Measurements from ENCODE around the gene AGXT2. TPM values are rescaled to one million over a fixed set of nuclear protein-coding genes. Genes with fewer than 3 reads are reported as not detected.
"Not testable (repeated sequence)": the region's sequence is repeated elsewhere in the genome, so short reads cannot be mapped to it uniquely, and the experiment has no call there.

Gene AGXT2
- total RNA-seq, 1 experiment from 2014 or later: not detected

DNA sequence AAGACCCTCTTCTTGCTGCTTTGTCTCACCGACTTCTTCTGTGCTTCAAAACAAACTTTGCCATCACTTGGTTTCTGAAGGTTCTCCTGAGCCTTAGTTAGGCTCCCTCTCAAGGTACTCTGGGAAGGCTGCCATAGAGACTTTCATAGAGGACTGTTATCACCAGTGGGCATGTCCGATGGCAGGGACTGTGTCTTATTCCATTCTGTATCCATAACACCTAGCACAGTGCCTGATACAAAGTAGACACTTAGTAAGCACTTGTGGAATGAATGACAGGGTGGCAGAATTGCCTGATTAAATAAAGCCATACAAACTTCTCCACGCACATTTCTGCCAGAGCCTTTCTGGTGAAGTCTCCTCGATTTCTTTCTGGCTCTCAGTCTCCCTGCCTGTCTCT lies 32.7 kb downstream of the AGXT2 start:
- no peak for DNase-seq (ENCODE audit: low read depth)

DNA sequence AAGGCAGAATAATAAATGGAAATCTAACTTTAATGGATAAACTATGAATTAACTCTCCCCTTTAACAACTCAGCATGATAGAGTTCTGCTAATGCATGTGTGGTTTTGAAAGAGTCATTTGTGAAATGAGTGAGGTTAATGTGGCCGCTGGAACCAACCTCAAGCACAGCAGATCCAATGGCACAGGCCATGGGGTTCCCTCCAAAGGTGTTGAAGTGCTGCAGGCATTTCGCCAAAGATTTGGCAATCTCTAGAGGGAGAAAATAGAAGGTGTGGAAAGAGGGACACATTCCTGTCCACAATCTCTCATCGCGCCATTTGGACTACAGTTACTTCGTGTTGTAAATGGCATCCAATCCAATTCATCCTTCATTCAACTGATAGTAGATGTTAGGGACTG lies 35.0 kb downstream of the AGXT2 start:
- DNase-seq (ENCODE audit: low read depth): peak; percentile 26

DNA sequence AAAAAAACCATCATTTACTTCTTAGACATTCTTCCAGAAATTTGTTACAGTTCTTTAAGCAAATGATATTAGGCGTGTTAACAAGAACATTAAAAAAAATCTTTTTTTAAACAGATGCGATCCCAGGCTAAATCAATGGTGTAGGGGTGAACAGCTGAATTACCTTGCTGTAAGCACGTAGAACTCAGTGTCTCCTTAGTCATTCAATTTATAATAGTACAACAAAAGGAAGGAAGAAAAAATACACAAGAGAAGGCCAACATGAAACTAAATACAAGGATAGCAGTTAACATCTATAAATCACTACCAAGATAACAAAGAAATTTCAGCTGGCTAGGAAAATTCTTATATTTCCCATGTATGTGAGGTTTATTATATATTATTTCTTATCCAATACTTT lies 35.4 kb downstream of the AGXT2 start:
- no peak for DNase-seq (ENCODE audit: low read depth)

DNA sequence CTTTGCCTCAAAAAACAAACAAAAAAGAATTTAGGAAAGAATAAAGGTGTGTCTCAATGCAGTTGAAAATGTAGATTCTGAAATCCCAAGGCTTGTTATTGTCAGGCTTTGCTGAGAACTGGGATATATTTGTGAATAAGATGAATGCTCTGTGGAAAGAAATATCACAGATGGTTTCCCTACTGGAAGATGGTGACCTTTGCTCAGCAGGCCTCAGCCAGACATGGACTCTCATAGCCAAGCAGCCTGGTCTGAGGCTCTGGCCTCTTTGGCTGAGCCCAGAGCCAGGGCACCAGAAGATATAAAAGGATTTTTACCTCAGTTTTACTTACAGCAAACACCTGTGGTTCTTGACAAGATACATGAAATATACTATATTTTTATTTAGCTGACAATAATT lies 37.1 kb downstream of the AGXT2 start:
- no peak for DNase-seq (ENCODE audit: low read depth)

DNA sequence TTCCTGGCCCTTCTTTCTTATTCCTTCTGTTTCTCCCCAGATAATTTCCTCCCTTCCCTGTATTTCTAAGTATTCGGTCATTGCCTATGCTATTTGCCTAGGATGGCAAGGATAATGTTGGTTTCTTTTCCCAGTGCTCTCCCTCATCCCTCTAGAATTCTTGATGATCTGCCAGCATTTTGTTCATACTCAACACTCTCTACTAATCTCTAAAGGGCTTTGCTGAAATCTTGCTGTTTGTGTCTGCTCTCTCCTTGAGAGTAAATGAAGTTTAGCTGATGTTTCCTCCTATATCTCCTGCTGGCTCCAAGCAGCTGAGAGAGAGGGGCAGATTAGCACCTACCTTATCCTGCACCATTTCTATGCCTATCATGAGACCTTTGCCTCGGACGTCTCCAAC lies 38.1 kb downstream of the AGXT2 start:
- no peak for DNase-seq (ENCODE audit: low read depth)

DNA sequence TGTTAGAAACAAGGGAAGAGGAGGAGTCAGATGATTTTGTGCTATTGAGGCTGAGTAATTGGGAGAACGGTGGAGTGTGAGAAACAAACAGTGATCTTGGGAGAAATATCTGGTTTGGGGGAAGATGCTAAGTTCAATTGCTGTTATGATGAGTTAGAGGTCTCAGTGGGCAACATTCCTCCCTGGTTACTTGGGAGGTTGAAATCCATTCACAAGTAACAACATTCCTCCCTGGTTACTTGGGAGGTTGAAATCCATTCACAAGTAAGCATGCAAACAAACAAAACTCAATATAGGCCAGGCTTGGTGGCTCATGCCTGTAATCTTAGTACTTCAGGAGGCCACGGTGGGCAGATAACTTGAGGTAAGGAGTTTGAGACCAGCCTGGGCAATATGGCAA lies 38.7 kb downstream of the AGXT2 start:
- DNase-seq (ENCODE audit: low read depth): no peak

DNA sequence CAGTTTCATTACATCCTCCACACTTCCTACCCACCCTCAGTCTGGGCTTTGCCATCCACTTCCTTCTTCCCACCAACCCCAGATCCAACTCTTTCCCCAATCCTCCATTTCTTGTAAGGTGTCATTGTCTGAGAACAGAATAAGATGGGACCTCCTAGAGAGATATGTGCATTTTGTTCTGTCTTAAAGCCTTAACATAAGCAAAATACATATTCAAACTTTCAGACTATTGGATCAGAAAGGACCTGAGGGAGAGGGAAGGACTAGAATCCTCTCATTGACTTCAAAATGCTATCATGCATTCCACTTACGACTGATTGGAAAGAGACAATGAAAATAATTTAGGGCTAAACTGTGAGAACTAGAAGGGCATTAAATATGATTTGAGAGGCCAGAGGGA lies 43.0 kb downstream of the AGXT2 start:
- no peak for DNase-seq (ENCODE audit: low read depth)

DNA sequence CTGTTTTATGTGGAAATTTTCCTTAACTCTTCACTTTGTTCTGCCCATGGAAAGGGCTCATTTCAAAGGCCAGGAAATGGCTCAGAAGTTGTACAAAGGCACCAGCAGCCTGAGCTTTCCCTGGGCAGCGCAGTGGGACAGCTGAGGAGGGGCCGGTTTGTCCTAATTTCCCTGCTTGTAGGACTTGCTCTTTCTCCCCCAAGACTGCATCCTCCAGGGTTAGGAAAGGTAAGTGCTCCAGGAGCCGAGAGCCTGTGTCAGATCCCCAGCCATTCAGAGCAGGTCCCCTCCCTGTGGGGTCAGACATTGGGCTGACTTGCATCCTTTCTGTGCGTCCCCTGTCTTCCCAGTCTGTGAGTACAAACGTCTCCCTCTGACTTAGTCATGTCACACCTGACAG lies 43.5 kb downstream of the AGXT2 start:
- DNase-seq (ENCODE audit: low read depth): no peak

DNA sequence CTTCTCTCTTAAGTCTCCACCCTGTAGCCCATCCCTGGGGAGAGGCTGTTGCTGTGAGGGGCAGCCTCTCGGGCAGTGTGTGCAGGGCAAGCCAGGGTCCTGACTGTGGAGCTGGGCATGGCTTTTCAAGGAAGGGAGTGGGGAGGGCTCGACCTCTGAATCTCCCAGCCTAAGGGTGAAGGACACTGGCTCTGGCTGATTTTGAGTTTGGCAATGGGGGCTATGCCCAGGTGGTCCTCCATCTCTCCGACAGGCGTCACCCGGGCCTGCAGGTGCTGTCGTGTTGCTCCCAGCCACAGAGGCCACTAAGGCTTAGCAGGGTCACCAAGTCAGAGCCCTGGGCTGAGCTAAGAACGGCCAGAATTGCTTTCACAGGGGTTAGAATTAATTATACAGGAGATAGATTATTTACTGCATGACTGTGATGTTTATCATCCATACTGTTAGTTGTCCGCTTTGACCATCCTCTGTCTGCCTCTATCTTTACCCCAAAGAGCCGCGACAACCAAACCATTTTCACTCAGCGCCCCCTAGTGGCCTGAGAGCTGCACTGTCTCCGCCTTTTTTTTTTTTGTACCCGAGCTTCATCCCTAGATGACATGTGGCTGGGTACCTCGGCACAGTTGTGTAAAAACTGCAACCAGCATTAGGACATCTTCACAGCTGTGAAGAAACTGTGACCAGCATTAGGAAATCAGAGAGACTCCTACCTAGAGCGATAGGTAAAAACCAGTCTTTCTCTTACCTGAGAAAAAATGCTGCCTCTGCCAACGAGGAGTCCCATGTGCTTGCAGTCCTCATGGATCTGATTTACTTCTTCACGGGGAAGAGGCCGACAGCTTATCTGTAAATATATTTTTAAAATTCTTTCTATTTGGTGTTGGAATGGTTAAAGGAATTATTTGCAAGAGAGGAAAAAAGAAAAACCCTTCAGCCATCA lies 44.5 kb downstream of the AGXT2 start:
- DNase-seq (ENCODE audit: low read depth): peak; percentile 49

DNA sequence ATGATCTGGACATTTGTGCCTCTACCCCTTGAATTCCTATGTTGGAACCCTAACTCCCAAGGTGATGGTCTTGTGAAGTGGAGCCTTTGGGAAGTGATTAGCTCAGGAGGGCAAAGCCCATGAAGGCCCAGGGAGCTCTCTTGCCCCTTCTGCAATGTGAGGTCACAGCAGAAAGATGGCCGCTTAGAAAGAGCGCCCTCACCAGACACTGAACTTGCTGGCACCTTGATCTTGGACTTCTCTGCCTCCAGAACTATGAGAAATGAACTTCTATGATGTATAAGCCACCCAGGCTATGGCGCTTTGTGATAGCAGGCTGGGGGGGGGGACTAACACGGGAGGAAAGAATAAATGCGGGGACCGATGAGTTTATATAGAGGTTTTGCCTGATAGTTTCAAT lies 45.3 kb downstream of the AGXT2 start:
- no peak for DNase-seq (ENCODE audit: low read depth)

DNA sequence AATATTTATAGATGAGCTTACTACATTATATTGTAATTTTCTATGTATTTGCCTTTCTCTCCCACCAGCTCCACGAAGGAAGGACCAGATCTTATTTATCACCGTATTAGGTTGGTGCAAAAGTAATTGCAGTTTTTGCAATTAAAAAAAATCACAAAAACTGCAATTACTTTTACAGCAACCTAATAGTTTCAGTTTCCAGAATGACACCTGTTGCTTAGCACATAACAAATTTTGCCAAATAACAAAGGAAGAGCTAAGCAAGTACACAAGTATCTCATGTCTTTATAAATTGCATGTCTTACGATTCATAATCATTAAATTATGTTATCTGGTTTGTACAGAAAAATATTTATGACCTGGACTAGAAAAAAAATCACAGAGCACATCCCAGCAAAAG lies 45.9 kb downstream of the AGXT2 start:
- no peak for DNase-seq (ENCODE audit: low read depth)

DNA sequence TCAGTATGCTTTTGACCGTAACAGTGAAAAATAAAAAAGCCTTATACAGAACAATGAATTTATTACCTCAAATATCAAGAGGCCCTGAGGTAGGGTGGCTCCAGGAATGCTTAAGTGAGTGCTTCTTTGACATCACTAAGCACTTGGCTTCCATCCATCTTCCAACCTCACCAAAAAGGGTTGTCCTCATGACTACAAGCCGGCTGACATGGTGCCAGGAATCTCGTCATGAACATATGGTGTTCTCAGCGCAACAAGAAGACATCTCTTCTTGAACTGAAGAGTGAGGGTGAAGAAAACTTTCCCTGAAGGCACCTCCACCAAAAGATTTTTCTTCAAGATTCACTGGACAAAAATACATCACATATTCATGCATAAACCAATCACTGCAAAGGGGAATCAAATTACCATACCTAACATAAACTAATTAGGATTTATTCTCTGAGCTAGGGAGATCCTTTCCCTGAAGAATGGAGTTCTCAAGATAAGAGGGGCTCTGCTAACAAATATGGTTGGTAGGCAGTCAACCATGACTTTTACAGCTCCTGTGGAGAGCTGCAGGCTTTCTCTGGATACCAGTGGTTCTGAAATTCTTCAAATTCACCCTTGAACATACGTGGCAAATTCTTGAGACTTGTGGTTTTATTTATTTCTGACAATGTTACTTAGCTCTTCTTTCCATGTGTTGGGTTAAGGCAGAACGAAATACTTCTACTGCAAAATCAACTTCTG lies 49.5 kb downstream of the AGXT2 start:
- DNase-seq (ENCODE audit: low read depth): peak; percentile 18

DNA sequence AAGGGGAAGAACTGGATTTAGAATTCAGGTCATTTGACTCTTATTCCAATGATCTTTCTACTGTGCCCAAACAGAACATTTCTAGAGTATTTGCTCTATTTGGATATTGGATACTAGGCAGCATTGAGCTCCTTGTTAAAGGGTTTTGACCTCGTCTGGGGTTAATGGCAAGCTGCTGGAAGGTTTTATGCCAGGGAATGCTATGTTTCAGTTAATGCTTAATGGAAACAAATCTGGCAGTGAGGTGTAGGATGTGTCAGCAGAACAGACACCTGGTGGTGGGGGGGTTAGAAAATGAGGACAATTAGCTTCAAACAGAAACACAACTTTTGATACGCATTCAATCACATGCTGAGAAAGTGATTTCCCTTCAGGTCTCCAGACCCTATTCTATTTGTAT lies 51.5 kb downstream of the AGXT2 start:
- DNase-seq (ENCODE audit: low read depth): no peak

DNA sequence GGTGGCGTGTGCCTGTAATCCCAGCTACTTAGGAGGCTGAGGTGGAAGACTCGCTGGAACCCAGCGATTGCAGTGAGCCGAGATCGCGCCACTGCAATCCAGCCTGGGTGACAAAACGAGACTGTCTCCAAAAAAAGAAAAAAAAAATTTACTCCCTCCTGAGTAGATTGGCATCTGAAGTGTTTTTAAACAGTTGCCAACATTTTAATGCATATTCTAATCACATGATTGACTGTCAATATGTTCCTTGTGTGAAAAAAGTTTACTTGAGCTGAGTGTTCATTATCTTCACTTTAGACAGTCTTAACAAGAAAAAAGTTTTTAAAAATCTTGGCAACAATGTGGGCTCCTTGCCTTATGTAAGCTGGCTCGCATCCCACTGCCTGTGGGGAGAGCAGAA lies 53.8 kb downstream of the AGXT2 start:
- no peak for DNase-seq (ENCODE audit: low read depth)

DNA sequence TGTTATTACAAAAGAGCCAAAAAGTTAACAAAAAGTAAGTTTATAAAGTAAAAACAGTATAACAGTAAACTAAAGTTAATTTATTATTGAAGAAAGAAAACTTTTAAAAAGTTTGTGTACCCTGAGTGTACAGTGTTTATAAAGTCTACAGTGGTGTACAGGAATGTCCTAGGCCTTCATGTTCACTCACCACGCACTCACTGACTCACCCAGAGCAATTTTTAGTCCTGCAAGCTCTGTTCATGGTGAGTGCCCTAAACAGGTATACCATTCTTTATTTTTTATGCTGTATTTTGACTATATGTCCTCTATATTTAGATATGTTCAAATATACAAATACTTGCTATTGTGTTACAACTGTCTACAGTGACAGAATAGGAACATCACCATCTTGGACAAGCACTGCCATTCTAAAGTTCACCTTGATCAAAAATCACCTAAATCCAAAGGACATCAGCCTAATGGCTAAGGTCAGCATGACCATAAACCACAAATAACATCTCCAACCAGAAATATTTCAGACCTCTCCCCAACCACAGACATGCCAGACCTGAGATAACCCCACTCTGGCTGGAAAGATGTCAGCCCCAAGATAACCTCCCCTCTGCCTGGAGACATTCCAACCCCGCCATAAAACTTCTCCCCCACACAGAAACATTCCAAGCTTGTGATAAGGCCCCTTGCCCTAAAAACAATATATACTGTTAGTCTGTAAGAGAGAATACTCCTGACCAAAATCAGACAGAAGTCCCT lies 56.1 kb downstream of the AGXT2 start:
- no peak for DNase-seq (ENCODE audit: low read depth)

DNA sequence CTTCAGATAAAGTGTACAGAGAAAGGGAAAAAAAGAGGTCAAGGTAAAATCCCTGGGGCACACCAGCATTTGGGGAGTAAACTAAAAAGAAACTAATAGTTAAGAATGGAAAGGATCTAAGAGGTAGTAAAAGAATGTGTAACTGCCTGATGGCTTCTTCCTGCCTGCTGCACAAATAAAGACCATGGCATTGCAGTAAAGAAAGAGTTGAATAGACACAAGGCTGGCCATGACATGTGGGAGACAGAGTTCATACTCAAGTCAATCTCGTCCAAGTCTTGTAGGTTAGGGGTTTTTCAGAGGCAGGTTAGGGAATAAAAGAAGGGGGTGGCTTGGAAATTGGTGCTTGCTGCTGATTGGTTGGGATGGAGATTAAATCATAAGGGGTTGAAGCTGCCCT lies 60.8 kb downstream of the AGXT2 start:
- DNase-seq (ENCODE audit: low read depth): no peak

DNA sequence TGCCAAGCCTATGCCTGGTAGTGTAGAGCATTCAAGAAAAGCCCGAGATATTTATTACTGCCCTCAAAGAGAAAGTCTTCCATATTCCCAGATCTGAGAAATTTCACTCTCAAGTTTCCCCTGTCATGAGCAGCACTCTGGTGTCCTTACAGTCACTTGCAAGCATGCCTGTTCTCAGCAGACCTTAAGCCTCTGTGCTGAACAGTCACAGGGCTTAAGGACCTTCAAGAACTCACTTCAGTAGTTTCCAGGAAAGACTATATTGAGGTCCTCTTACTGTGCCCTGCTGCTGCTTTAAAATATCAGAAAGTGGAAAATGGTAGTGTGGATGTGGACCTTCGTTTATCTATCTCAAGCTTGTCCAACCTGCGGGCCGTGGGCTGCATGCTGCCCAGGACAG lies 64.9 kb downstream of the AGXT2 start:
- no peak for DNase-seq (ENCODE audit: low read depth)

DNA sequence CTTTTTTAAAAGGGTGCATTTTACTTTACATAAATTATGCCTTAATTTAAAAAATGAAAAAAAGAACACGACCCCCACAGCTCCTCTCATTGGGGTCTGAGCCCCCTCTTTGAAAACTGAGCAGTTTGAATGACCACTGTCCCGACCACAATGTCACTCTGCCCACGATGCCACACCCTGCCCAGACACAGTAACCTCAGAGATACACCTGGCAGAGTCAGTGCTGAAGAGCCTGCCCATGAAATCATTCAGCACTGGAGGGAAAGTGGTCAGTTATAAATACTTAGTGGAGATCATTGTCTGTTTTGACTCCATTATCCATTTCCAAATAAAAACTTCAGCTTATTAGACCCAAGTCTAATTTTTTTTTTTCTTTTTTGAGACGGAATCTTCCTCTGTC lies 69.1 kb downstream of the AGXT2 start:
- DNase-seq (ENCODE audit: low read depth): no peak

DNA sequence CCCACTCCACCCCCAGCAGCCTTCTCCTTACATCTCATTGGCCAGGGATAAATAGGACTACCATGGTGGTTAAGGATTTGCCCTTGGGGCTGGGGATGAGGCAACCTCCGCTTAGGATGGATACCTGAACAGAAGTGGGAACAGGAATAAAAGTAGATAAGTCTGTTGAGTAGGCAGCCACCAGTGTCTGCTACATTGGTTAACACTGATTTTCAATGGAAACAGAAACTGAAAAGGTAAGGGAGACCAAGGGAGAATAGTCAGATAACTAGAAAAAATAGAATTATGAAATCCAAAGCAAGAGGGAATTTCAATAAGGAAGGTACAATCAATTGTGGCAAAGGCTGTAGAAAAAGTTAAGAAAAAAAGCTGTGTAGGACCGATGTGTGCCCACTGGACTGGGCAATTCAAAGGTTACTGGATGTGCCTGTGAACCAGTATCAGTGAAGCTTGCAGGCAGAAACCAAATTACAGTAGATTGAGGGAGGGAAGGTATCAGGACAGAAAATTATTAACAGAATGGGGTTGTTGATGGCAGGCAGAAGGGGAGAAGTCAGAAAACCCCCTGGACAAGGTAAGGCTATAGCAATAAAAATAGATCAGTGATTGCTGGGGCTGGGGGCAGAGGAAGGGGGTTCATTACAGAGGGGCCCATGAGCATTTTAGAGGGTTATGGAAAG lies 69.7 kb downstream of the AGXT2 start:
- no peak for DNase-seq (ENCODE audit: low read depth)

DNA sequence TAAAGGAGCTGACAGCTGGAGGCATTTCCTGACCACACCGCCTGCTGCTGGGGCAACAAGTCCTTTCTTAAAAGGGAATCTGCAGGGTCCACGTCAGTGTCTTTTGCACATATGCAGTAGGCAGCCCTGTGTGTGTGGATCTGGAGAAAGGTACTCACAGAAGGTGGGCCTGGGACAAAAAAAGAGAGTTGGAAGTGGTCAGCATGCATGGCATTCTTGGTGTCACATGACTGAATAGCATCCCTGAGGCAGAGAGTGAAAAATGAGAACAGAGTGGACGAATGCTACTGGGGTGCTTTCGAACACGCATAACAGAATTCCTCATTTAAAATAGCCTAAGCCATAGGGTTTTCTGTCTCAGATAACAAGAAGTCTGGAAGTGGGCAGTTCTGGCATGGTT lies 71.4 kb downstream of the AGXT2 start:
- DNase-seq (ENCODE audit: low read depth): no peak

DNA sequence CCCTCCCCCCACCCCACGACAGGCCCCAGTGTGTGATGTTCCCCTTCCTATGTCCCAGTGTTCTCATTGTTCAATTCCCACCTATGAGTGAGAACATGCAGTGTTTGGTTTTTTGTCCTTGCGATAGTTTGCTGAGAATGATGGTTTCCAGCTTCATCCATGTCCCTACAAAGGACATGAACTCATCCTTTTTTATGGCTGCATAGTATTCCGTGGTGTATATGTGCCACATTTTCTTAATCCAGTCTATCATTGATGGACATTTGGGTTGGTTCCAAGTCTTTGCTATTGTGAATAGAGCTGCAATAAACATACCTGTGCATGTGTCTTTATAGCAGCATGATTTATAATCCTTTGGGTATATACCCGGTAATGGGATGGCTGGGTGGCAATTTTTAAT lies 76.1 kb downstream of the AGXT2 start:
- DNase-seq (ENCODE audit: low read depth): not testable (repeated sequence)

DNA sequence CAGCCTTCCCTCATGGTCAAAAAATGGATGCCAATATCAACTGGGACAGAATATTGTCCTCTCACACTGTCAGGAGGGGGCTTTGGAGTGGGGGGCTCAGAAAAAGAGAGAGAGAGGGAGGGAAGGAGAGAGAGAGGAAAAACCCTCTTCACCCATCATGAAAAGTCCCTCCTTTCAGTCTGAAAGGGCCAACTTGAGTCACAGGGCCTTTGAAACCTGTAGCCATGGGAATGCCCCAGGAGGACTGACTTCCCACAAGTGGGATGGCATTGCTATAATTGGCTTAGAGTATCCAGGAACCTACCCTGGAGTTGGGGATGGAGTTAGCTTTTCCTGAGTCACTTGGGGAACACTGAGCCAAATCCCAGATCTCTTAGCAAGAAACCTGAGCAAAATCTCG lies 77.2 kb downstream of the AGXT2 start:
- no peak for DNase-seq (ENCODE audit: low read depth)
